HG03378 (cell line): ENCODE measurements around the gene GJD4.

Experiments used
- ATAC-seq: cut with Tn5 transposase; IDR thresholded peaks from one replicate; pipeline ENCODE4 v1.9.1; 2021; ENCODE audit warnings: mild to moderate bottlenecking, moderate library complexity; ENCODE audit not compliant: unreplicated experiment

Gene GJD4

DNA sequence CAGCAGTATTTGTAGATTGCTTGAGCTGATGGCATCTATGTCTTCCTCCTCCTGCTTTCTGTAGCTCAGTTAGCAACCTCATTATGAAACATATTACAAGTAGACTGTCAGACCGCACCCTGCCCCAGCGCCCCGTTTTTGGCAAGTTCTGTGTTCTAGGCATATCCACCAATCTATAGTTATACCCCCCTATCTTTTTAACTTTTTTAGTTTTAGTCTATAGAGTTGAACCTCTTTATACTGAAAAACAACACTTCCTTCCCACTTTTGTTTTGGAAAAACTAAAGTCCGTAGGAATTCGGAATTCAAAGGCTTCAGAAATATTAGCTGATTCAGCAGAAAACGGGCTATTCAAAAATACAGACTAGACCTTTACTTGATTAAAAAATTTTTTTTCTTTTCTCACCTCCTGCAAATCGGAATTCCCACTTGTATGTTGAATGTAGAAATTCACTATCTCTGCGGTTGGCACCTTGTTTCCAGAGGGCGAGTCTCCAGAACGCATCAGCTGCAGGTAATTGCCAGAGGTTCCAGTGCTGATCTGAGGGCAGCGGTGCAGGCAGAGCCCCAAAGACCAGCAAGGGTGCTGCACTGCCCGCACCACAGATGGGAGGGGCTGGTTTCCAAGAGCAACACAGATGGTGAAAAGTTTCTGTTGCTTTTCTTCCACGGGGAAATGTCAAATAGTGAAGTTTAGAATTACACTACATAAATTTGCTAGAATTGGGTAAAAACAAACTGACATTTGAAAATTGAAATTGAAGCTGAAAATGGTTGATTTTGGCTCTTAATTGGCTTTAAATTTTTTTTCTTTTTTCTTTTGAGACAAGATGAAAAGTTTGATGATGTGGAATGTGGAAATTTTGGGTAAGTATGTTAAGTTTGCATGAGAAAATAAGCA is 39.2 kb downstream of the GJD4 start:
- no peak for ATAC-seq

GRCh38 chr10:35650894-35651293 is 45.8 kb downstream of the GJD4 start:
- no peak for ATAC-seq

DNA sequence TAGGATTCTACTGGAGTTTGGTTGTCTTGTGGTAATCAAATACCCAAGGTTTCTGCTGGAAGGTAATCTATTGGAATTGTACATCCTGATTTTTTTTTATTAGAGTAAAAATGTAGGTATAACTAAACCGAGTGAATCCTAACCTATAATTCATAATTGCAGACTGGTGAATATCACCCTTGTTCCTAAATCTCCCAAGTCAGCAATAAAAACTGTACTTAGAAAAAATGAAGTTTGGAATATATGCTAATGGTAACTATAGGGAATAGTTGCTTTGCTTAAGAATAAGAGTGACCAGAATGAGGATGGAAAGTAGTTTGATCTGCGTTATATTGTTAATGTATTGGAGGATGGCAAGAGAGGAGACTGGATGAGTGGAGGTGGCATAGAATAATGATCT is 47.7 kb downstream of the GJD4 start:
- ATAC-seq: no peak

- ATAC-seq: no peak
Observed at GRCh38 chr10:35657621-35658020, 52.5 kb downstream of the GJD4 start.
